GM23338 (cell line): ENCODE results near the gene TENT4A. TPM values are rescaled to one million over a fixed set of nuclear protein-coding genes. Genes with fewer than 3 reads are reported as not detected.

Experiments
- ATAC-seq: fragments of 200-7000 bp; cut with Tn5 transposase; 3 replicates; pipeline ENCODE4 v1.9.1; 2020
- DNase-seq: peaks from one replicate; pipeline ENCODE4 v3.0.0-alpha.2; 2015; ENCODE audit warnings: low spot score
- H2AFZ ChIP-seq: fragments of 200-600 bp; sonication (generic); 2 replicates; pipeline ENCODE4 v1.8.0; 2016; ENCODE audit warnings: antibody characterized with exemption, mild to moderate bottlenecking, moderate library complexity
- H3F3A ChIP-seq: fragments of 200-600 bp; sonication (generic); replicated peaks from 2 replicates; pipeline ENCODE4 v1.8.0; 2017; ENCODE audit warnings: antibody characterized with exemption, mixed run types, low read depth
- H3K27ac ChIP-seq: fragments of 200-600 bp; sonication (generic); 2 replicates; pipeline ENCODE4 v1.6.1; 2016; ENCODE audit warnings: low read depth
- H3K27me3 ChIP-seq: fragments of 200-600 bp; sonication (generic); 2 replicates; pipeline ENCODE4 v1.8.0; 2016; ENCODE audit warnings: mild to moderate bottlenecking, mixed run types, moderate library complexity; ENCODE audit not compliant: insufficient read depth
- H3K36me3 ChIP-seq: fragments of 200-600 bp; sonication (generic); 2 replicates; pipeline ENCODE4 v1.8.0; 2016; ENCODE audit warnings: mild to moderate bottlenecking; ENCODE audit not compliant: insufficient read depth
- H3K4me1 ChIP-seq: fragments of 200-600 bp; sonication (generic); 2 replicates; pipeline ENCODE4 v1.8.0; 2016; ENCODE audit warnings: mild to moderate bottlenecking, moderate library complexity; ENCODE audit not compliant: insufficient read depth
- H3K4me2 ChIP-seq: fragments of 200-600 bp; sonication (generic); 2 replicates; pipeline ENCODE4 v1.7.1; 2017; ENCODE audit warnings: mixed run types
- H3K4me3 ChIP-seq: fragments of 200-600 bp; sonication (generic); 2 replicates; pipeline ENCODE4 v1.6.1; 2016; ENCODE audit warnings: mixed run types
- H3K79me2 ChIP-seq: fragments of 200-600 bp; sonication (generic); replicated peaks from 2 replicates; pipeline ENCODE4 v1.8.0; 2017; ENCODE audit warnings: mild to moderate bottlenecking; ENCODE audit not compliant: insufficient read depth
- H3K9me2 ChIP-seq: fragments of 200-600 bp; sonication (generic); 2 replicates; pipeline ENCODE4 v1.8.0; 2017; ENCODE audit not compliant: insufficient read depth
- H4K20me1 ChIP-seq: fragments of 200-600 bp; sonication (generic); replicated peaks from 2 replicates; pipeline ENCODE4 v1.8.0; 2017; ENCODE audit warnings: mild to moderate bottlenecking; ENCODE audit not compliant: insufficient read depth
- H3K27ac Mint-ChIP-seq: 2 replicates; pipeline ENCODE4 v1.8.0; 2020; ENCODE audit warnings: inconsistent platforms, mild to moderate bottlenecking, moderate library complexity, mixed read lengths
- H3K27me3 Mint-ChIP-seq: 3 replicates; pipeline ENCODE4 v1.8.0; 2022; ENCODE audit warnings: low read depth, mild to moderate bottlenecking, moderate library complexity, mixed read lengths, inconsistent platforms; ENCODE audit not compliant: insufficient read depth, poor library complexity
- H3K36me3 Mint-ChIP-seq: 3 replicates; pipeline ENCODE4 v1.8.0; 2021; ENCODE audit warnings: low read depth, mild to moderate bottlenecking, inconsistent platforms, moderate library complexity, mixed read lengths
- H3K4me1 Mint-ChIP-seq: 3 replicates; pipeline ENCODE4 v1.8.0; 2020; ENCODE audit warnings: mild to moderate bottlenecking, inconsistent platforms, mixed read lengths
- H3K4me3 Mint-ChIP-seq: 3 replicates; pipeline ENCODE4 v1.8.0; 2021; ENCODE audit warnings: moderate library complexity, mild to moderate bottlenecking, inconsistent platforms, mixed read lengths
- H3K9me3 Mint-ChIP-seq: 3 replicates; pipeline ENCODE4 v1.8.0; 2020; ENCODE audit warnings: moderate library complexity, mild to moderate bottlenecking, inconsistent platforms, mixed read lengths
- CTCF ChIP-seq, 2 experiments: fragments of 200-600 bp in 1 of 2; sonication (generic) in 1 of 2; conservative IDR thresholded peaks; 2 replicates each; pipeline versions ENCODE4 v1.5.1 to v1.6.1; 2016 to 2017; ENCODE audit warnings: antibody characterized with exemption in 2 of 2, low read depth in 2 of 2, mild to moderate bottlenecking in 2 of 2, moderate library complexity in 1 of 2
- polyA plus RNA-seq: library from polyadenylated mRNA; unstranded; fragments of >200 nt; fragmentation: Nextera tagmentation; extraction: Ambion mirVana; gene quantifications from 2 replicates; pipeline ENCODE4 v1.2.1, GENCODE V29; 2016
- total RNA-seq: library from RNA; depleted of rRNA; stranded (reverse); fragments of >200 nt; shearing (Covaris generic); gene quantifications from 2 replicates; pipeline ENCODE4 v1.2.3, GENCODE V29; 2014
- TF ChIP-seq, protein P1 (sequence below): fragments of 250-450 bp; sonication (Bioruptor Pico); IDR thresholded peaks from 2 replicates; pipeline ENCODE4 v1.5.0; 2020; ENCODE audit warnings: mild to moderate bottlenecking, moderate library complexity

The TENT4A gene
- total and polyA plus RNA-seq, 2 experiments from 2014 or later: 5.3 to 24.0 TPM

DNA sequence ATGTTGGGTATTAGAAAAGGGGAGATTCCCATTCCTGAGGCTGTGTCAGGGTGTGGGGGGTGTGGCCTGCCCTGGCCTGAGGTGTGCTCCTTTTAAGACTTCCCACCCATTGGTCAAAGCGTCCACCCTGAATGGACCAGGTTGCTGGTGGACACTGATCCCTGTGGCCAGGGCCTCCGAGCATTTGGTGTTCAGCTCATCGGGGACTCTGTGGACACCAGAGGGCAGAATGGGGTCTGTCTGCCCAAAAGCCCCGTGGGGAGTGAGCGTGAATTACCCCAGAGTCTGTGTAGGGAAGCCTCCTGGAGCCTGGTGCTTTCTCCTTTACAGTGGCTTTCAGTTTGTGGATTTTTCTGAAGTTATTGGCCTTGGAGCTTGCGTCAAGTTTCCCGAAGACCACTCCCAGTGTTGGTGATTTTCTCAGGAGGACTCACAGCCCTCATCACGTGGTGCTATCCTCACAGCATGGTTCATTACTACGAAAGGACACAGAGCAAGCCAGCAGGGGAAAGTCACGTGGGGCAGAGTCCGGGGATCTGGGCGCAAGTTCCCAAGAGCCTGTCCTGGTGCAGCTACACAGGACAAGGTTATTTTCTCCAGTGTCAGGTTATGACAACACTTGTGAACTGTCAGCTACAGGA lies 55.5 kb downstream of the TENT4A start:
- TF ChIP-seq, protein P1, sequence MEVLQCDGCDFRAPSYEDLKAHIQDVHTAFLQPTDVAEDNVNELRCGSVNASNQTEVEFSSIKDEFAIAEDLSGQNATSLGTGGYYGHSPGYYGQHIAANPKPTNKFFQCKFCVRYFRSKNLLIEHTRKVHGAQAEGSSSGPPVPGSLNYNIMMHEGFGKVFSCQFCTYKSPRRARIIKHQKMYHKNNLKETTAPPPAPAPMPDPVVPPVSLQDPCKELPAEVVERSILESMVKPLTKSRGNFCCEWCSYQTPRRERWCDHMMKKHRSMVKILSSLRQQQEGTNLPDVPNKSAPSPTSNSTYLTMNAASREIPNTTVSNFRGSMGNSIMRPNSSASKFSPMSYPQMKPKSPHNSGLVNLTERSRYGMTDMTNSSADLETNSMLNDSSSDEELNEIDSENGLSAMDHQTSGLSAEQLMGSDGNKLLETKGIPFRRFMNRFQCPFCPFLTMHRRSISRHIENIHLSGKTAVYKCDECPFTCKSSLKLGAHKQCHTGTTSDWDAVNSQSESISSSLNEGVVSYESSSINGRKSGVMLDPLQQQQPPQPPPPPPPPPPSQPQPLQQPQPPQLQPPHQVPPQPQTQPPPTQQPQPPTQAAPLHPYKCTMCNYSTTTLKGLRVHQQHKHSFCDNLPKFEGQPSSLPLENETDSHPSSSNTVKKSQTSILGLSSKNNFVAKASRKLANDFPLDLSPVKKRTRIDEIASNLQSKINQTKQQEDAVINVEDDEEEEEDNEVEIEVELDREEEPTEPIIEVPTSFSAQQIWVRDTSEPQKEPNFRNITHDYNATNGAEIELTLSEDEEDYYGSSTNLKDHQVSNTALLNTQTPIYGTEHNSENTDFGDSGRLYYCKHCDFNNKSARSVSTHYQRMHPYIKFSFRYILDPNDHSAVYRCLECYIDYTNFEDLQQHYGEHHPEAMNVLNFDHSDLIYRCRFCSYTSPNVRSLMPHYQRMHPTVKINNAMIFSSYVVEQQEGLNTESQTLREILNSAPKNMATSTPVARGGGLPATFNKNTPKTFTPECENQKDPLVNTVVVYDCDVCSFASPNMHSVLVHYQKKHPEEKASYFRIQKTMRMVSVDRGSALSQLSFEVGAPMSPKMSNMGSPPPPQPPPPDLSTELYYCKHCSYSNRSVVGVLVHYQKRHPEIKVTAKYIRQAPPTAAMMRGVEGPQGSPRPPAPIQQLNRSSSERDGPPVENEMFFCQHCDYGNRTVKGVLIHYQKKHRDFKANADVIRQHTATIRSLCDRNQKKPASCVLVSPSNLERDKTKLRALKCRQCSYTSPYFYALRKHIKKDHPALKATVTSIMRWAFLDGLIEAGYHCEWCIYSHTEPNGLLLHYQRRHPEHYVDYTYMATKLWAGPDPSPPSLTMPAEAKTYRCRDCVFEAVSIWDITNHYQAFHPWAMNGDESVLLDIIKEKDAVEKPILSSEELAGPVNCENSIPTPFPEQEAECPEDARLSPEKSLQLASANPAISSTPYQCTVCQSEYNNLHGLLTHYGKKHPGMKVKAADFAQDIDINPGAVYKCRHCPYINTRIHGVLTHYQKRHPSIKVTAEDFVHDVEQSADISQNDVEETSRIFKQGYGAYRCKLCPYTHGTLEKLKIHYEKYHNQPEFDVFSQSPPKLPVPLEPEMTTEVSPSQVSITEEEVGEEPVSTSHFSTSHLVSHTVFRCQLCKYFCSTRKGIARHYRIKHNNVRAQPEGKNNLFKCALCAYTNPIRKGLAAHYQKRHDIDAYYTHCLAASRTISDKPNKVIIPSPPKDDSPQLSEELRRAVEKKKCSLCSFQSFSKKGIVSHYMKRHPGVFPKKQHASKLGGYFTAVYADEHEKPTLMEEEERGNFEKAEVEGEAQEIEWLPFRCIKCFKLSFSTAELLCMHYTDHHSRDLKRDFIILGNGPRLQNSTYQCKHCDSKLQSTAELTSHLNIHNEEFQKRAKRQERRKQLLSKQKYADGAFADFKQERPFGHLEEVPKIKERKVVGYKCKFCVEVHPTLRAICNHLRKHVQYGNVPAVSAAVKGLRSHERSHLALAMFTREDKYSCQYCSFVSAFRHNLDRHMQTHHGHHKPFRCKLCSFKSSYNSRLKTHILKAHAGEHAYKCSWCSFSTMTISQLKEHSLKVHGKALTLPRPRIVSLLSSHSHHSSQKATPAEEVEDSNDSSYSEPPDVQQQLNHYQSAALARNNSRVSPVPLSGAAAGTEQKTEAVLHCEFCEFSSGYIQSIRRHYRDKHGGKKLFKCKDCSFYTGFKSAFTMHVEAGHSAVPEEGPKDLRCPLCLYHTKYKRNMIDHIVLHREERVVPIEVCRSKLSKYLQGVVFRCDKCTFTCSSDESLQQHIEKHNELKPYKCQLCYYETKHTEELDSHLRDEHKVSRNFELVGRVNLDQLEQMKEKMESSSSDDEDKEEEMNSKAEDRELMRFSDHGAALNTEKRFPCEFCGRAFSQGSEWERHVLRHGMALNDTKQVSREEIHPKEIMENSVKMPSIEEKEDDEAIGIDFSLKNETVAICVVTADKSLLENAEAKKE (CRISPR knock-in tag): no peak
- peak; percentile 25 to 49; a peak in 3 of 4 replicates for TF ChIP-seq CTCF (conservative IDR thresholded peaks at IDR 0.05; ENCODE audit: low read depth in 2 of 2)
- Histone ChIP-seq H3K4me1 (peaks cover 3% of the 10 kb centered on the region; the same call in 1 of the 2 replicates), H4K20me1 (no peaks in the 10 kb centered on the region), H3K27me3 (no peaks in the 10 kb centered on the region), H3K4me3 (no peak overlapping the region), H3K79me2 (no peaks in the 10 kb centered on the region), H3K36me3 (no peaks in the 10 kb centered on the region; the same call in 1 of the 2 replicates), H3K9me2 (no peaks in the 10 kb centered on the region), H3K4me2 (no peak overlapping the region), H3F3A (no peaks in the 10 kb centered on the region), H2AFZ (no peak overlapping the region), H3K27ac (no peak overlapping the region)
- ATAC-seq: no peak; the same call in 2 of the 3 replicates
- Mint-ChIP-seq H3K27ac (no peak overlapping the region), H3K9me3 (no peaks in the 10 kb centered on the region), H3K27me3 (peaks cover 3% of the 10 kb centered on the region), H3K4me1 (peaks cover 7% of the 10 kb centered on the region), H3K4me3 (no peak overlapping the region), H3K36me3 (no peaks in the 10 kb centered on the region)
- DNase-seq: no peak
